SK-N-SH (cell line): ENCODE results near the gene CISD3. TPM values are rescaled to one million over a fixed set of nuclear protein-coding genes. Genes with fewer than 3 reads are reported as not detected.

Source experiments
- CTCF ChIA-PET: fragments of 300-600, 350-600 bp; formaldehyde crosslinking; extraction: SDS; loops from one replicate; lab custom pipeline; 2021; lab: Yijun Ruan, JAX
- POLR2A ChIA-PET: fragments of 350-600 bp; sonication (Branson Sonifier 250); formaldehyde crosslinking; extraction: SDS; loops from one replicate; lab custom pipeline; 2020; ENCODE audit warnings: antibody characterized with exemption, inconsistent platforms; lab: Yijun Ruan, JAX
- DNase-seq: peaks from one replicate; pipeline ENCODE4 v3.0.0; 2012
- H2AFZ ChIP-seq: fragments of 200-600 bp; sonication (generic); 2 replicates; pipeline ENCODE4 v1.8.1; 2016; ENCODE audit warnings: antibody characterized with exemption, mild to moderate bottlenecking, low read depth
- H3F3A ChIP-seq: fragments of 200-600 bp; sonication (generic); replicated peaks from 2 replicates; pipeline ENCODE3; 2016; ENCODE audit warnings: antibody characterized with exemption, mild to moderate bottlenecking; ENCODE audit not compliant: insufficient read depth
- H3K27ac ChIP-seq, 2 experiments: fragments of 200-500 bp in 1 of 2; fragments of 200-600 bp in 1 of 2; sonication (Bioruptor generic) in 1 of 2; sonication (generic), shearing (Covaris generic) in 1 of 2; 2 replicates each; pipeline versions ENCODE4 v1.5.1 to v1.6.1; 2014 to 2016; ENCODE audit warnings: low read depth in 2 of 2, inconsistent platforms in 1 of 2, low read length in 1 of 2, mild to moderate bottlenecking in 1 of 2, mixed read lengths in 1 of 2
- H3K27me3 ChIP-seq: fragments of 200-600 bp; sonication (generic), shearing (Covaris generic); 2 replicates; pipeline ENCODE4 v1.6.1; 2016; ENCODE audit warnings: mixed run types; ENCODE audit not compliant: insufficient read depth
- H3K36me3 ChIP-seq, 2 experiments: fragments of 200-500 bp in 1 of 2; fragments of 200-600 bp in 1 of 2; sonication (Bioruptor generic) in 1 of 2; sonication (generic) in 1 of 2; replicated peaks in 1 of 2; 2 replicates each; pipeline versions ENCODE3 to v1.5.1; 2014 to 2016; ENCODE audit warnings: low read length in 1 of 2, mild to moderate bottlenecking in 1 of 2; ENCODE audit not compliant: insufficient read depth in 2 of 2, control insufficient read depth in 1 of 2
- H3K4me1 ChIP-seq, 2 experiments: fragments of 200-500 bp in 1 of 2; fragments of 200-600 bp in 1 of 2; sonication (Bioruptor generic) in 1 of 2; sonication (generic), shearing (Covaris generic) in 1 of 2; 2 replicates each; pipeline versions ENCODE4 v1.5.1 to v1.6.1; 2014 to 2016; ENCODE audit warnings: low read depth in 1 of 2, low read length in 1 of 2, mixed run types in 1 of 2; ENCODE audit not compliant: insufficient read depth in 2 of 2, control insufficient read depth in 1 of 2
- H3K4me2 ChIP-seq: fragments of 200-600 bp; sonication (generic), shearing (Covaris generic); 2 replicates; pipeline ENCODE4 v1.6.1; 2017; ENCODE audit warnings: mixed run types
- H3K4me3 ChIP-seq, 2 experiments: fragments of 200-500 bp in 1 of 2; fragments of 200-600 bp in 1 of 2; sonication (Bioruptor generic) in 1 of 2; sonication (generic), shearing (Covaris generic) in 1 of 2; 2 replicates each; pipeline versions ENCODE4 v1.5.1 to v1.8.1; 2014 to 2016; ENCODE audit warnings: low read depth in 2 of 2, inconsistent platforms in 1 of 2, low read length in 1 of 2, mild to moderate bottlenecking in 1 of 2, mixed read lengths in 1 of 2, moderate library complexity in 1 of 2
- H3K79me2 ChIP-seq: fragments of 200-600 bp; sonication (generic); 2 replicates; pipeline ENCODE4 v1.8.1; 2017; ENCODE audit warnings: mild to moderate bottlenecking; ENCODE audit not compliant: insufficient read depth
- H3K9ac ChIP-seq: fragments of 200-600 bp; sonication (generic); 2 replicates; pipeline ENCODE4 v1.6.1; 2017; ENCODE audit warnings: mixed run types
- H3K9me2 ChIP-seq: fragments of 200-600 bp; sonication (generic); 2 replicates; pipeline ENCODE4 v1.6.1; 2017; ENCODE audit warnings: mixed run types
- H3K9me3 ChIP-seq: fragments of 200-600 bp; sonication (generic); 2 replicates; pipeline ENCODE4 v1.6.1; 2017; ENCODE audit warnings: mixed run types, mild to moderate bottlenecking, moderate library complexity
- H4K20me1 ChIP-seq: fragments of 200-600 bp; sonication (generic); 2 replicates; pipeline ENCODE4 v1.6.1; 2017; ENCODE audit warnings: mild to moderate bottlenecking, mixed run types; ENCODE audit not compliant: insufficient read depth
- EP300 ChIP-seq, 2 experiments: IDR thresholded peaks; 2 replicates each; pipeline versions ENCODE4 v1.4.0 to v1.6.1; 2012; ENCODE audit warnings: borderline replicate concordance in 1 of 2, low read depth in 1 of 2, low read length in 1 of 2
- FOXJ3 ChIP-seq: sonication (generic); formaldehyde crosslinking; IDR thresholded peaks from 2 replicates; pipeline ENCODE4 v1.5.1; 2020; ENCODE audit warnings: mild to moderate bottlenecking, missing genetic modification reagents
- FOXM1 ChIP-seq: IDR thresholded peaks from 2 replicates; pipeline ENCODE4 v1.4.0; 2012; ENCODE audit warnings: low read depth, mild to moderate bottlenecking
- JUND ChIP-seq: IDR thresholded peaks from 2 replicates; pipeline ENCODE4 v1.4.0; 2012
- MEF2A ChIP-seq: IDR thresholded peaks from 2 replicates; pipeline ENCODE4 v1.4.0; 2012; ENCODE audit warnings: low read depth, borderline replicate concordance
- NFIC ChIP-seq: IDR thresholded peaks from 2 replicates; pipeline ENCODE4 v1.4.0; 2012; ENCODE audit warnings: borderline replicate concordance
- POLR2AphosphoS5 ChIP-seq: IDR thresholded peaks from 2 replicates; pipeline ENCODE4 v1.6.1; 2012; ENCODE audit warnings: low read depth, low read length
- RAD21 ChIP-seq: IDR thresholded peaks from 2 replicates; pipeline ENCODE4 v1.6.1; 2012; ENCODE audit warnings: mild to moderate bottlenecking, low read length
- SIN3A ChIP-seq: IDR thresholded peaks from 2 replicates; pipeline ENCODE4 v1.6.1; 2012; ENCODE audit warnings: low read depth, mild to moderate bottlenecking, low read length, moderate library complexity, borderline replicate concordance
- YY1 ChIP-seq: IDR thresholded peaks from 2 replicates; pipeline ENCODE4 v1.4.0; 2012; ENCODE audit warnings: low read depth, mild to moderate bottlenecking
- WGBS: methylation state at CpG from one replicate; pipeline ENCODE4 v1.1.6; 2017; ENCODE audit warnings: low lambda C conversion rate; 5-methylcytosine and 5-hydroxymethylcytosine counted together
- polyA plus RNA-seq, 3 experiments: library from polyadenylated mRNA; depleted of rRNA; stranded (reverse); fragments of >200 nt; gene quantifications; 2 replicates each; pipeline ENCODE4 v1.2.3, GENCODE V29; 2012
- TF ChIP-seq, protein P1 (sequence below): IDR thresholded peaks from 2 replicates; pipeline ENCODE4 v1.4.0; 2012; ENCODE audit warnings: low read depth, borderline replicate concordance
- TF ChIP-seq, protein P2 (sequence below): IDR thresholded peaks from 2 replicates; pipeline ENCODE4 v1.6.1; 2012; ENCODE audit warnings: mild to moderate bottlenecking, low read depth, low read length, moderate library complexity
- TF ChIP-seq, protein P3 (sequence below): fragments of 150-350 bp; IDR thresholded peaks from 2 replicates; pipeline ENCODE4 v1.6.1; 2017; ENCODE audit warnings: antibody characterized with exemption, low read length, low read depth, borderline replicate concordance

Gene CISD3
- polyA plus RNA-seq, 1 of the 3 experiments (the other 2 are of a cell fraction): 16.5 TPM

DNA sequence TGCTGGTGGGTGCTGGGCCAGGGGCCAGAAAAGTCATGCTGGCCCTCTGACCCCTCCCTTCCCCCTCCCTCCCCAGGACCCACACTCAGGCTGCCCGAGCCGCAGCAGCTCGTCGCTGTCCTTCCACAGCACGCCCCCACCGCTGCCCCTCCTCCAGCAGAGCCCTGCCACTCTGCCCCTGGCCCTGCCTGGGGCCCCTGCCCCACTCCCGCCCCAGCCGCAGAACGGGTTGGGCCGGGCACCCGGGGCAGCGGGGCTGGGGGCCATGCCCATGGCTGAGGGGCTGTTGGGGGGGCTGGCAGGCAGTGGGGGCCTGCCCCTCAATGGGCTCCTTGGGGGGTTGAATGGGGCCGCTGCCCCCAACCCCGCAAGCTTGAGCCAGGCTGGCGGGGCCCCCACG is 8.3 kb upstream of the CISD3 start:
- Histone ChIP-seq H3K4me1 (peaks cover 5 to 30% of the 10 kb centered on the region in 2 experiments; a peak in 1 of 4 replicates), H3F3A (peaks cover 11% of the 10 kb centered on the region), H3K36me3 (peaks cover 16 to 50% of the 10 kb centered on the region in 2 experiments), H3K9ac (no peak overlapping the region), H3K79me2 (no peaks in the 10 kb centered on the region), H3K9me2 (no peaks in the 10 kb centered on the region)
- CTCF ChIA-PET: interaction anchor here (1.6 to 5.4 kb wide), 2 partner anchors 13 to 45 kb away, joined by 7 to 36 read pairs; no protein-coding TSS in a partner anchor
- TF ChIP-seq NFIC: no peak
- no peak for TF ChIP-seq RAD21
- no peak for TF ChIP-seq FOXJ3 (CRISPR knock-in tag)
- TF ChIP-seq, protein P1, sequence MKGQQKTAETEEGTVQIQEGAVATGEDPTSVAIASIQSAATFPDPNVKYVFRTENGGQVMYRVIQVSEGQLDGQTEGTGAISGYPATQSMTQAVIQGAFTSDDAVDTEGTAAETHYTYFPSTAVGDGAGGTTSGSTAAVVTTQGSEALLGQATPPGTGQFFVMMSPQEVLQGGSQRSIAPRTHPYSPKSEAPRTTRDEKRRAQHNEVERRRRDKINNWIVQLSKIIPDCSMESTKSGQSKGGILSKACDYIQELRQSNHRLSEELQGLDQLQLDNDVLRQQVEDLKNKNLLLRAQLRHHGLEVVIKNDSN: no peak
- no peak for TF ChIP-seq JUND
- TF ChIP-seq, protein P2, sequence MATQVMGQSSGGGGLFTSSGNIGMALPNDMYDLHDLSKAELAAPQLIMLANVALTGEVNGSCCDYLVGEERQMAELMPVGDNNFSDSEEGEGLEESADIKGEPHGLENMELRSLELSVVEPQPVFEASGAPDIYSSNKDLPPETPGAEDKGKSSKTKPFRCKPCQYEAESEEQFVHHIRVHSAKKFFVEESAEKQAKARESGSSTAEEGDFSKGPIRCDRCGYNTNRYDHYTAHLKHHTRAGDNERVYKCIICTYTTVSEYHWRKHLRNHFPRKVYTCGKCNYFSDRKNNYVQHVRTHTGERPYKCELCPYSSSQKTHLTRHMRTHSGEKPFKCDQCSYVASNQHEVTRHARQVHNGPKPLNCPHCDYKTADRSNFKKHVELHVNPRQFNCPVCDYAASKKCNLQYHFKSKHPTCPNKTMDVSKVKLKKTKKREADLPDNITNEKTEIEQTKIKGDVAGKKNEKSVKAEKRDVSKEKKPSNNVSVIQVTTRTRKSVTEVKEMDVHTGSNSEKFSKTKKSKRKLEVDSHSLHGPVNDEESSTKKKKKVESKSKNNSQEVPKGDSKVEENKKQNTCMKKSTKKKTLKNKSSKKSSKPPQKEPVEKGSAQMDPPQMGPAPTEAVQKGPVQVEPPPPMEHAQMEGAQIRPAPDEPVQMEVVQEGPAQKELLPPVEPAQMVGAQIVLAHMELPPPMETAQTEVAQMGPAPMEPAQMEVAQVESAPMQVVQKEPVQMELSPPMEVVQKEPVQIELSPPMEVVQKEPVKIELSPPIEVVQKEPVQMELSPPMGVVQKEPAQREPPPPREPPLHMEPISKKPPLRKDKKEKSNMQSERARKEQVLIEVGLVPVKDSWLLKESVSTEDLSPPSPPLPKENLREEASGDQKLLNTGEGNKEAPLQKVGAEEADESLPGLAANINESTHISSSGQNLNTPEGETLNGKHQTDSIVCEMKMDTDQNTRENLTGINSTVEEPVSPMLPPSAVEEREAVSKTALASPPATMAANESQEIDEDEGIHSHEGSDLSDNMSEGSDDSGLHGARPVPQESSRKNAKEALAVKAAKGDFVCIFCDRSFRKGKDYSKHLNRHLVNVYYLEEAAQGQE: no peak
- no peak for TF ChIP-seq FOXM1
- no peak for TF ChIP-seq EP300 (IDR thresholded peaks at IDR 0.05; ENCODE audit: borderline replicate concordance in 1 of 2, low read depth in 1 of 2, low read length in 1 of 2)
- TF ChIP-seq, protein P3, sequence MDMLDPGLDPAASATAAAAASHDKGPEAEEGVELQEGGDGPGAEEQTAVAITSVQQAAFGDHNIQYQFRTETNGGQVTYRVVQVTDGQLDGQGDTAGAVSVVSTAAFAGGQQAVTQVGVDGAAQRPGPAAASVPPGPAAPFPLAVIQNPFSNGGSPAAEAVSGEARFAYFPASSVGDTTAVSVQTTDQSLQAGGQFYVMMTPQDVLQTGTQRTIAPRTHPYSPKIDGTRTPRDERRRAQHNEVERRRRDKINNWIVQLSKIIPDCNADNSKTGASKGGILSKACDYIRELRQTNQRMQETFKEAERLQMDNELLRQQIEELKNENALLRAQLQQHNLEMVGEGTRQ: no peak
- TF ChIP-seq MEF2A: no peak
- no peak for TF ChIP-seq POLR2AphosphoS5
- no peak for TF ChIP-seq SIN3A
- no peak for TF ChIP-seq YY1
- TF ChIP-seq, all 33 proteins: peak for 0
- peak overlapping the region in 1 of 2 experiments; percentile 12; a peak in 1 of 4 replicates for H3K27ac ChIP-seq
- H3K4me2 ChIP-seq: no peak overlapping the region
- H3K4me3 ChIP-seq: no peak overlapping the region
- no peak overlapping the region for H2AFZ ChIP-seq
- H3K9me3 ChIP-seq: no peaks in the 10 kb centered on the region
- POLR2A ChIA-PET: no interaction called here
- no peaks in the 10 kb centered on the region for H3K27me3 ChIP-seq
- 80% methylated on average over 3 of the region's 16 CpGs for WGBS
- no peaks in the 10 kb centered on the region for H4K20me1 ChIP-seq
- DNase-seq: no peak
